HG03139 (cell line): ENCODE data around the gene SCP2.
"Not testable (repeated sequence)": the region's sequence is repeated elsewhere in the genome, so short reads cannot be mapped to it uniquely, and the experiment has no call there.

ENCODE experiments used
- ATAC-seq: cut with Tn5 transposase; IDR thresholded peaks from one replicate; pipeline ENCODE4 v1.9.1; 2021; ENCODE audit not compliant: unreplicated experiment

Gene SCP2

DNA sequence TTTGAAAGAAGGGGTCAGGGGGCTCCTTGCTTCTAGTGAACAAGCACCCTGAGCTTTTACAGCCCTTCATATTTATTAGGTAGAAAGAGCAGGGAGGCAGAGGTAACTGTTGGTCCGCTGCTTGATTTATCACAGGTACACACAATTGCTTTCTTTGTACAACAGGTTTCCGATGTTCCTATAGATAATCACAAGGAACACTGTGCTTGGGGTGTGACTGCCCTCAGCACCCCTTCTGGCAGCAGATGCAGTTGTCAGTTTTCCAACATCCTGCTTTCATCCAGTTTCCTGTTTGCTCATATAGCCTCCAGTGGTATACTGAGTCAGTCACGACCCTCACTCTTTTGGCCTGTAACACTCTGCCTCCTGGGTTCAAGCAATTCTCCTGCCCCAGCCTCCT, 40.6 kb downstream of the SCP2 start:
- ATAC-seq: no peak

DNA sequence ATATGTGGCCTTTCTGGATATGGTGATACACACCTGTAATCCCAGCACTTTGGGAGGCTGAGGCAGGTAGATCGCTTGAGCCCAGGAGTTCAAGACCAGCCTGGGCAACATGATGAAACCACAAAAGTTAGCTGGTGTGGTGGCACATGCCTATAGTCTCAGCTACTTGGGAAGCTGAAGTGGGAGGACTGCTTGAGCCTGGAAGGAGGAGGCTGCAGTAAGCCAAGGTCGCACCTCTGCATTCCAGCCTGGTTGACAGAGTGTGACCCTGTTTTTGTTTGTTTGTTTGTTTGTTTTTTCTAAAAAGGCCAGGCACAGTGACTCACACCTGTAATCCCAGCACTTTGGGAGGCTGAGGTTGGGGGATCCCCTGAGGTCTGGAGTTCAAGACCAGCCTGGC, 42.2 kb downstream of the SCP2 start:
- ATAC-seq: not testable (repeated sequence)

DNA sequence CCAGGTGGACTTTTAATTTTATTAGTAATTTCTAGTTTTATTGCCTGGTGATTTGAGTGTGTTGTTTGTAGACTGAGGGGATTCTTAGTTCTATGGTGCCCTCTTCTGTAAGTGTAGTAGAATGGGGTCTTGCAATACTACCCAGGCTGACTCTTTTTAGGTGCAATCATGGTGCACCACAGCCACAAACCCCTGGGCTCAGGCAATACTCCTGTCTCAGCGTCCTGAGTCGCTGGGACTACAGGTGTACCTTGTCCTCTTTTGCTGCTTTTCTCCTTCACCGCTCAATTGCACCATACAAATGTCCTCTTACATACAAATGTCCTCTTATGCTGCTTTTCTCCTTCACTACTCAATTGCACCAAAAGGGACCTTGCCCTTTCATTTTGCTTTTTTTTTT, 43.1 kb downstream of the SCP2 start:
- ATAC-seq: no peak

DNA sequence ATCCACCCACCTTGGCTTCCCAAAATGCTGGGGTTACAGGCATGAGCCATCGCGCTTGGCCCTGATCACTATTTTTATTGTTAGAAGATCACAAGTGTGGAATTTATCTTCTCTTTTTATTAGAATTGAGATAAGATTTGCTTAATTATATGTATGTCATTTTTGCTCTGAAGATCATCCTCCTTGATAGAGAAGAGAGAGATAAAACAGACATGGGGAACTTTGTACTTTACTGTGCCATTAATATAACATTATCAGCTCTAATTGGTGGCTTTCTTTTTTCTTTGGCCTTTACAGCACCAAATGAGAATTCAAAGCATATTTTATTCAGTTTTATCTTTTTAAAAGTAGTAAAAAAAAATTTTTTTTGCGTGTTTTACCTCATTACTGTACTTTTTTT, 46.8 kb downstream of the SCP2 start:
- ATAC-seq: no peak

DNA sequence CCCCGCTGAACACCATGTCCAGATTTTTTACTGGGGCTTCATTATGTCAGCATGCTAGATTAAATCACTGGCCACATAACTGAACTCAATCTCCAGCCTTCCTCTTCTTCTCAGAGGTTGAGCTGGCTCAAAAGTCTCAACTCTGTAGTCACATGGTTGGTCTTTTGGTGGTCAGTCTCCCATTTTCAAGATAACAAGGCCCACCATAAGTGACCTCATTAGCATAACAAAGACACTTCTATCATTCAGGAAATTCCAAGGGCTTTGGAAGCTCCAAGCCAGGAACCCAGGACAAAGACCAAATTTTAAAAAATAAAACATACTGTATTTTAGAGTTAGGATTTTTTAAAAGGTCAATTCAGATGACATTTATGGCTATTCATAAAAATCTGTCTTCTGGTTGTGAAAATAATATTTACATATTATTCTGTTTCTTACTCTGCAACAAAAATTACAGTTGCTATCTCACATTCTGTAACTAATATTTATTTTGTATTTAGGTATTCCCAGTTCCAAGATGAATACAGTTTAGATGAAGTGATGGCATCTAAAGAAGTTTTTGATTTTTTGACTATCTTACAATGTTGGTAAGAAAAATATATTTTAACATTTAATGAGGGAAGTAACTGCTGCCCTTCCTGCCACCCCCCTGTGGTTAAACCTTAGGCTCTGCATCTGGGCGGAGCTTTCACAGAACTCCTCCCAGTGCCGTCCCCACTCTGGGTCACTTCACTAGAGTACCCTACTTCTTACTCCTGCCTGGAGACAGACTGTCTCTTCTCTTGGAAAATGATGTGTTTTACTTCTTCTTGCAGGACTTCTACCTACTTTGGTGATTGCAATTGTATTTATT, 49.3 kb downstream of the SCP2 start:
- ATAC-seq: no peak

DNA sequence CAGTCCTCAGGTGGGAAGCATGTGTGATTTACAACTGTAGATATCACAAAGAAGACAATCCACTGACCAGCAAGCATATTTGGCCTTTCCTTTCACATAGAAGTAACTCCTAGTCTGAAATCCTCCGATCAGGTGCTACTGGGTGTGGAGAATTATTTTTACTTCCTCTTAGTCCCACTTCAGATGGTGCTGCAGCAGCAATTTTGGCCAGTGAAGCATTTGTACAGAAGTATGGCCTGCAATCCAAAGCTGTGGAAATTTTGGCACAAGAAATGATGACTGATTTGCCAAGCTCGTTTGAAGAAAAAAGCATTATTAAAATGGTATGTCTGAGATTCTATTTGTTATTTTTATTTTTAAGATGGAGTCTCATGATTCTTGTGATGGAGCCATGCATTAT, 51.0 kb downstream of the SCP2 start:
- no peak for ATAC-seq

DNA sequence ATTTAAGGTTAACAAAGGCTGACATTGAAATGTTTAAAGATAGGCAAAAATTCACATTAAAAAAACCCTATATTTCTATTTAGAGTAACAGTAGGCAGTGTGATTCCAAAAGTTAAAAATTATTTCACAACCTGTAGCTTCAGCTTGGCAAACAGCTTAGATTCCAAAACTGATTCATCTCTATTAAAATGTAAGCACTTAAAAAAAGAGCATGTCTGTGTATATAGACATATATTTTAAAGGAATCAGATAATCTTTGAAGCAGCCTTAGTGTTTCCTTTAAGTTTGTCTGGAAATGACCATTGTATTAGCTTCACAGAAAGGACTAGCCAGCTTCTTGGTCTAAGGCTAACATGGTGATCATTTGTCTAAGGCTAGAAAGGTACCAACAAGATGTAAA, 65.7 kb downstream of the SCP2 start:
- ATAC-seq: not testable (repeated sequence)

DNA sequence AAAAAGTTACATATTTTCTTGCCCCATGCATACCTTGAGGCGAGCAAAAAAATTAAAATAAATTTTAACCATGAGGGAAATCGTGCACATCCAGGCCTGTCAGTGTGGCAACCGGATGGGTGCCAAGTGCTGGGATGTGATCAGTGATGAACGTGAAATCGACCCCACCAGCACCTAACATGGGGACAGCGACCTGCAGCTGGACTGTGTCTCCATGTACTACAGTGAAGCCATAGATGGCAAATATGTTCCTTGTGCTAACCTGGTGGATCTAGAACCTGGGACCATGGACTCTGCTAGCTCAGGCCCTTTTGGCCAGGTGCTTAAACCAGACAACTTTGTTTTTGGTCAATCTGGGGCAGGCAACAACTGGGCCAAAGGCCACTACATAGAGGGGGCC, 67.6 kb downstream of the SCP2 start:
- no peak for ATAC-seq

DNA sequence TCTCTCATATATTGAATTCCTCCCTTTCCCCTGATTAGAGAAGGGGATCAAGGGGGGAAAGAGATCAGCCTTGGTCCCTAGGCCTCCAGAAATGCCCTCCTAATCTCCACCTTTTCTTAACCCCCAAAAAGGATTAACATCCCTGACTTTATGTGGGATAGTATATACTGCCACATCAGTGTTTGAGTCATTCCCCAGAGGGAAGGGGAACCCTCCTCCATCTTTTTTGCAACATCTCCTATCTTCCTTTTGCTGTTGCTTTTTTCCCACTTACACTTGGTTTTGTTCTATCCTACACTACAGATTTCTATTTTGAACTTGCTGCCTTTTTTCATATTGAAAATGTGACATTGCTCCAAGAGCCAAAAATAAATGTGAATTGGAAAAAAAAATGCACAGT, 69.6 kb downstream of the SCP2 start:
- no peak for ATAC-seq

DNA sequence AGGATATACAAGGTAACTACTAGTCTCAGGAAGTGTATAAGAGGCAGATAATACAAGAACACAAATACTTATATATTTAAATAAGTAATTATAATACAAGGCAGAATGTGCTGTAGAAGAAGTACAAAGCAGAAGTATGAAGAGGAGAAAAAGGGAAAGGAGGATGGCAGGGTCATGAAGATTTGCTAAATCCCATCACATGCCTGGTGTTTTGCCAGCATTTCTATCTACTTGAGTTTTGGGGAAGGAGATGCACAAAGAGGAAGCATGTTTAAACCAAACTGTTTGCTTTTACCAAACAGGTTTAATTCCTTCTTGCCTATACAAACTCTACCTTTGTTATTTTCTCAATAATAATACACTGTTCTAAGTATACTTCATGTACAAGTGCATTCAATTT, 74.1 kb downstream of the SCP2 start:
- ATAC-seq: no peak

DNA sequence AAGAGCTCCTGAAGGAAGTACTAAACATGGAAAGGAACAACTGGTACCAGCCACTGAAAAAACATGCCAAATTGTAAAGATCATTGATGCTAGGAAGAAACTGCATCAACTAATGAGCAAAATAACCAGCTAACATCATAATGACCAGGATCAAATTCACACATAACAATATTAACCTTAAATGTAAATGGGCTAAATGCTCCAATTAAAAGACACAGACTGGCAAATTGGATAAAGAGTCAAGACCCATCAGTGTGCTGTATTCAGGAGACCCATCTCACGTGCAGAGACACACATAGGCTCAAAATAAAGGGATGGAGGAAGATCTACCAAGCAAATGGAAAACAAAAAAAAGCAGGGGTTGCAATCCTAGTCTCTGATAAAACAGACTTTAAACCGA, 79.5 kb downstream of the SCP2 start:
- not testable (repeated sequence) for ATAC-seq

DNA sequence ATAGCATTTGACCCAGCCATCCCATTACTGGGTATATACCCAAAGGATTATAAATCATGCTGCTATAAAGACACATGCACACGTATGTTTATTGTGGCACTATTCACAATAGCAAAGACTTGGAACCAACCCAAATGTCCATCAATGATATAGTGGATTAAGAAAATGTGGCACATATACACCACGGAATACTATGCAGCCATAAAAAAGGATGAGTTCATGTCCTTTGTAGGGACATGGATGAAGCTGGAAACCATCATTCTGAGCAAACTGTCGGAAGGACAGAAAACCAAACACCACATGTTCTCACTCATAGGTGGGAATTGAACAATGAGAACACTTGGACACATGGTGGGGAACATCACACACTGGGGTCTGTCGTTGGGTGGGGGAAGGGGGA, 83.2 kb downstream of the SCP2 start:
- ATAC-seq: not testable (repeated sequence)

DNA sequence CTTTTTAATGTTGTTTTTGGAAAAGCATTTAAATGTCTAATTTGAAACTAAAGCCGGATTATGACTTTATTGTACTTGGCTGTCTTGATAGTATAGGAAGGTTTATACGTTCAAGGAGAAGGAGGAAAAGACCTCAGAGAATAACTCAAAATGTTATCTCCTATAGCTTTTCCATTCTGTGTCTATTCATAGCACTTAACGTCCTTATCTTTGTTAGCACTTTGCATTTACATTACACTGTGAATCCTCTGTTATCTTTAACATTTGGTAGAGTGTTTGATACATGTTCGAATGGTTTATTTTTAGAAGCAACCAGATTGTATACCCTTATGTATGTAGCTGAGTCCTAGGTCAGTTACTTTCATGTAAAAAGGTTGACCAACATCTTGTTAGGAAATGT, 84.1 kb downstream of the SCP2 start:
- no peak for ATAC-seq

DNA sequence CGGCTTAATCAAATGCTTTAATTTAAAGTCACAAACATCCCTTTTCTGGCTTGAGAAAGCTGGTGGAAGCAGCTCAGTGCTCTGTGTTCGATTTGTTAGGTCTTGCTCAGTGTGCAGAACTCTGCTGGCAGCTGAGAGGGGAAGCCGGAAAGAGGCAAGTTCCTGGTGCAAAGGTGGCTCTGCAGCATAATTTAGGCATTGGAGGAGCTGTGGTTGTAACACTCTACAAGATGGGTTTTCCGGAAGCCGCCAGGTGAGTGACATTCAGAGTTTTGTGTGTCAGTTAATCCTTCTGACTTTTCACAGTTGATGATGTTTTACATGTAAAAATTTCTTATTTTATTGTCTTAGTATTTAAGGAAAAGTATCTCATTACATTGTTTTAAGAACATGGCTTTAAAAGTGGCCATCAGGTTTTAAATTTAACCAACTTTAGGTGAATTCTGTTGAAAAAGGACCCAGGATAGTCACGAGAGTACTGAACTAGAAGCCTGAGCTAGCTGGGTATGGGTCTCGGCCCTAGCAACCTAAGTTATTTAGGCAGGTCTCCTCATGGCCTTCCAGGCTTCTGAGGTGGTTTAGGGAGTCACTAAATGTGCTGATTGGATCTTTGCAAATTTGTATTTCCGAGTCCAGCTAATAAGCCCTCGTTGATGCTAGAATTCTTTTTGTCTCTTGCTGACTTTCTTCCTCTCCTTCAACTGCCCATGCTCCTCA, 87.9 kb downstream of the SCP2 start:
- peak; percentile 87 for ATAC-seq

DNA sequence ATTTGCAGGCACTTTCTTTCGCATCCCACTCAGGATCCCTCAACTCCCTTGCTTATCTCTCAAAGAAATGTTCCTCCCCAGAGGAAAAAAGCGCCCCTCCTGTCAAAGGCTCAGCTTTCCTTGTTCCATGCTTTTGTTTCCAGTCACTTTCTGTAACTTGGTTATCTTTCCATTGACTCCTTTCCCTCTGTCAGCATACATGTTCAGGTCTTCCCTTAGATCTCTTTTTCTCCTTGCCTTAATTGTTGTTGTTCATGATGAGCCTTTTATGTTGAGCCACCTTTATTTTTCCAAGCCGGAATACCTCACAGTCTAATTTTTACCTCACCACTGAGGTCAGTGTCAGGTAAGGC, 88.4 kb downstream of the SCP2 start:
- no peak for ATAC-seq

DNA sequence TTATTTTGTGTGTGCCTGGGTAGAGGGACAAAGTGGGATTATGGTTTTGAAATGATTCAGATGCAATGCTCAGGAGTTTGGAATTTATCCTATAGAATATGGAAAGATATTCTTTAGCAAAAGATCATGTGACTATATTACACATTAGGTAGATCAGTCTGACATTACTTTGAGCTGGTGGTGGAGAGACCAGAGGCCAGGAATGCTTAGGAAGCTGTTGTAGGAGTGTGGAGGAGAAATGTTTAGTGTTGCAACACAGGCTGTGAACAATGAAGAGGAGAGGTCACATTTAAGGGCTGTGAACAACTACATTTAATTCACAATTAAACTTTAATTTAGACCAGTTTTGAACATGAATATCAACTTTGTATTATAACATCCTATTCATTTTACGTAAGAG, 89.6 kb downstream of the SCP2 start:
- no peak for ATAC-seq

DNA sequence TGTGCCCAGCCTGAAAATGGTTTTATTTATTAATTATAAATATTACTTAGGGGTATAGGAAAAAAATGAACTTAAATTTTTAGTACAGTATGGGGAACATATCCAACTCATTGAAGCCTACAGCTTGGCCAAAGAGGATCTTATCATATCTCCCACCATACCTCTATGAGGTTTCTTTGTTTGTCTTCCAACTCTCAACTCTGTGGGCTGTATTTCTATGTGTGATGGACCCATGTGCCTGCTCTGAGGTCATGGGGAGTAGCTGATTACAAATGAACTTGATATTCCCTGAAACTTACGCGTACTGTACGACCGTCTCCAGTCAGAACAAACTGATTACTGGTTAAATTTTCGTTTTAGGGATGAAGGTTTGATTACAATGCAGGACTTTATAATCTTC, 93.5 kb downstream of the SCP2 start:
- no peak for ATAC-seq

DNA sequence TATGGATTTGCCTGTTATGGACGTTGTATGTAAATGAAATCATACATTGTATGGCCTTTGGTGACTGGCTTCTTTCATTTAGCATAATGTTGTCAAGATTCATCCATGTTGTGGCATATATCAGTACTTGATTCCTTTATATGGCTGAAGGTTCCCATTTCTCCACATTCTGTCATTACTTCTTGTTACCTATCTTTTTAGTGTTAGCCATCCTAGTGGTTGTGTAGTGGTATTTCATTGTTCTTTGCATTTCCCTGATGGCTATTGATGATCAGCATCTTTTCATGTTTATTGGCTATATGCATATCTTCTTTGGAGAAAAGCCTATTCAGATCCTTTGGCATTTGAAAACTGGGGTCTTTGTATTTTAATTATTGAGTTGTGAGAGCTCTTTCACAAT, 95.1 kb downstream of the SCP2 start:
- ATAC-seq: no peak

DNA sequence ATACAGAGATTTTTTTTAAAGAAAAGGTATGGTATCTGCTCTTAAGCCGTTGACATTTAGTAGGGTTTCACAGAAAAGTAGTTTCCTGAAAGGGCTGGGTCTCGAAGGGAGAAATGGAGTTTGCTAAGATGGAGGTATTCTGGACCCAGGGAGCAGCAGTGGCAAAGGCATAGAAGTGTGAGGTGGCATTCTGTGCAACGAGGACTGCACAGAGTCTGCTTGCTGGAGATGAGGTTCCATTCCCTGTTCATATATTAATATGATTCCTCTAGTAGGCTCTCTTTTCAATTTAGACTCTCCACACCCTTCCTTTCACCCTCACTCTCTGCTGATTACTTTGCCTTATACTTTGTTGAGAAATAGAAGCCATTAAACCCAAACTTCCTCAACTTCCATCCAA, 96.5 kb downstream of the SCP2 start:
- ATAC-seq: no peak

DNA sequence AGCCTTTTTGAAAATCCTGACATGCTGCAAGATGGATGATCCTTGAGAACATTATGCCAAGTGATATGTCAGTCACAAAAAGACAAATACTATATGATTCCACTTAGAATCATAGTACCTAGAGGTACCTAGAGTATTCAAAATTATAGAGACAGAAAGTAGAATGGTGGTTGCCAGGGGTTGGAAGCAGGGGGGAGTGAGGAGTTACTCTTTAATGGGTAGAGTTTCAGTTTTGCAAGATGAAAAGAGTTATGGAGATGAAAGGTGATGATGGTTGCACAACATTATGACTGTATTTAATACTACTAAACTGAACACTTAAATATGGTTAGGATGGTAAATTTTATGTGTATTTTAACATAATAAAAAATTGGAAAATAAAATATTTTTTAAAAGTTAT, 97.0 kb downstream of the SCP2 start:
- no peak for ATAC-seq

DNA sequence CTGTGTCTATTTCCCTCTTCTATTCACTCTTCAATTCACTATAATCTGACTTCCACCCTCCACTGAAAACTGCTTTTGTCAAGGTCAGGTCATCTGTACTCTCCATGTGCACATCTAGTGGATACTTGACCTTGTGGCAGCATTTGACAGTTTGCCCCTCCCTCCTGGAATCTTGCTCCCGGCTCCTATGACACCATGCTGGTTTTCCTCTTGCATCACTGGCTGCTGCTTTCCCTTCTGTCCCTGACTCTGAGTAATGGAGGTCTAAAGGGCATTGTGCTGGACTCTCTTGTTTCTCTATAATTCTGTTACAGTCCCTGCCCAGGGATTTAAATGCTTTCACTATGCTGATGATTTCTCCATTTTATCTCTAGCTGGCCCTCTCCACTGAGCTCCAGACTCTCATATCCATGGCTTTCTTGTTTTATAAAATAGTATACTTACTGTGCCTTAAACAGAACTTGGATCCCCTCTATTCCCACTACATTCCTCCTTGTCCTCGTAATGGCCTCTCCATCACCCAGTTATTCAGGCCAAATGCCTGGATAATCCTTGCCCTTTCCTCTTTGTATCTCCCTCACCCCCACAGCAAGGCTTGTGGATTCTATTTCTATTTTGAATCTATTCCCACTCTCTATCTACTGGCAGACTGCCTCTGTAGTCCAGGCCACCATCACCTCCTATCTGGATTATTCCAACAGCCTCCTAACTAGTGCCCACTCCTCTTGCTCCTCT, 98.1 kb downstream of the SCP2 start:
- no peak for ATAC-seq

DNA sequence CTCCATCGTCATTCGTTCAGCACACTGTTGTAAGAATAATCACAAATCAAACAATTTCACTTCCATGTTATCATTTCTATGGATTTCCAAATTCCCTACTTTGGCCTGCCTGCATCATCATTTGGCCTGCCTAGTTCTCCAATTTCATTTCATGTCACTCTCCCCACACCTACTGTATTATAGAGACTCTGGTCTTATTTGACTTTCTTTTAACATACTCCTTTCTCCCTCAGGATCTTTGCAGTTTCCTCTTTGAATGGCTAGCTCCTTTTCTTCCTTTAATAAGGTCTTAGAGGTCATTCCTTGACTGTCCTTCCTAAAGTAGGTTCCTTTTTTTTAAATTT, 98.7 kb downstream of the SCP2 start:
- no peak for ATAC-seq
